B cell (primary cell): ENCODE results near the gene CCND1.

Experiments used
- CTCF ChIP-seq: fragments of 200-600 bp; IDR thresholded peaks from one replicate; pipeline ENCODE4 v1.8.0; 2022; ENCODE audit warnings: antibody characterized with exemption, mild to moderate bottlenecking
- EZH2 ChIP-seq: IDR thresholded peaks from 2 replicates; pipeline ENCODE4 v1.6.1; 2012; ENCODE audit warnings: borderline replicate concordance, low read depth, mild to moderate bottlenecking, moderate library complexity, low read length; ENCODE audit not compliant: insufficient read depth, poor library complexity, severe bottlenecking

- no peak for TF ChIP-seq CTCF
- TF ChIP-seq EZH2: no peak
Measured at GRCh38 chr11:69677749-69678148, 36.8 kb downstream of the CCND1 start.
